ENCODE data around the gene ZNF831. TPM values are rescaled to one million over a fixed set of nuclear protein-coding genes. Genes with fewer than 3 reads are reported as not detected.

Gene ZNF831
- polyA plus RNA-seq, 1 of the 3 experiments (the other 2 are of a cell fraction), result not detected

- no peak for TF ChIP-seq SIN3A (IDR thresholded peaks at IDR 0.05; ENCODE audit: borderline replicate concordance, low read depth, low read length)
- TF ChIP-seq EZH2phosphoT487 (IDR thresholded peaks at IDR 0.05; ENCODE audit: borderline replicate concordance, low read depth), result no peak
- no peak for TF ChIP-seq RFX5 (IDR thresholded peaks at IDR 0.05; ENCODE audit: low read length)
- no peak for TF ChIP-seq MEF2A (IDR thresholded peaks at IDR 0.05; ENCODE audit: borderline replicate concordance, low read depth)
- TF ChIP-seq RCOR1 (IDR thresholded peaks at IDR 0.05; ENCODE audit: low read length), result no peak
- no peak for TF ChIP-seq YY1 (IDR thresholded peaks at IDR 0.05; ENCODE audit: low read depth)
- TF ChIP-seq REST (IDR thresholded peaks at IDR 0.05; ENCODE audit: low read depth, low read length), result no peak
- TF ChIP-seq CTCF (IDR thresholded peaks at IDR 0.05), result no peak
- TF ChIP-seq GATA2 (CRISPR knock-in tag; IDR thresholded peaks at IDR 0.05), result no peak
- H3K79me2 ChIP-seq (ENCODE audit: insufficient read depth), result no peaks in the 10 kb centered on the region
- H3K4me2 ChIP-seq, result no peak overlapping the region
- H3K4me3 ChIP-seq (ENCODE audit: low read depth in 2 of 2, low read length in 1 of 2), result no peak overlapping the region
- 2% methylated on average over 1 of the region's 1 CpG for WGBS (ENCODE audit: low lambda C conversion rate)
- no peaks in the 10 kb centered on the region for H4K20me1 ChIP-seq (ENCODE audit: insufficient read depth)
- H3K9me3 ChIP-seq, result no peaks in the 10 kb centered on the region
- no peak for DNase-seq
- ChIA-PET CTCF (interaction anchor here (0.7 to 1.4 kb wide), 3 partner anchors 16 to 119 kb away, joined by 3 to 4 read pairs (median 3); no protein-coding TSS in a partner anchor), POLR2A (no interaction called here)
- H3F3A ChIP-seq (replicated peaks; ENCODE audit: insufficient read depth), result no peaks in the 10 kb centered on the region
- no peaks in the 10 kb centered on the region for H3K4me1 ChIP-seq (ENCODE audit: control insufficient read depth in 1 of 2, insufficient read depth in 2 of 2, low read depth in 1 of 2, low read length in 1 of 2)
- H3K9ac ChIP-seq, result no peak overlapping the region
- H3K27ac ChIP-seq (ENCODE audit: low read depth in 2 of 2, low read length in 1 of 2), result no peak overlapping the region
- H3K36me3 ChIP-seq (replicated peaks in 1 of 2; ENCODE audit: control insufficient read depth in 1 of 2, insufficient read depth in 2 of 2, low read length in 1 of 2), result no peaks in the 10 kb centered on the region
- no peaks in the 10 kb centered on the region; the same call in 1 of the 2 replicates for H3K27me3 ChIP-seq (ENCODE audit: insufficient read depth)
- no peaks in the 10 kb centered on the region for H3K9me2 ChIP-seq
- no peak overlapping the region for H2AFZ ChIP-seq (ENCODE audit: low read depth)
Observed at GRCh38 chr20:59175002-59175401, 11.4 kb downstream of the ZNF831 start.

- DNase-seq, result no peak
- no peaks in the 10 kb centered on the region for H4K20me1 ChIP-seq (ENCODE audit: insufficient read depth)
- H2AFZ ChIP-seq (ENCODE audit: low read depth), result no peak overlapping the region
- H3K36me3 ChIP-seq (replicated peaks in 1 of 2; ENCODE audit: control insufficient read depth in 1 of 2, insufficient read depth in 2 of 2, low read length in 1 of 2), result no peaks in the 10 kb centered on the region
- ChIA-PET POLR2A (interaction anchor here (0.6 kb wide), 1 partner anchor 80 kb away, joined by 4 read pairs; no protein-coding TSS in a partner anchor), CTCF (interaction anchor here (1.4 kb wide), 1 partner anchor 17 kb away, joined by 4 read pairs; no protein-coding TSS in a partner anchor)
- no peak overlapping the region for H3K4me3 ChIP-seq (ENCODE audit: low read depth in 2 of 2, low read length in 1 of 2)
- H3K4me1 ChIP-seq (ENCODE audit: control insufficient read depth in 1 of 2, insufficient read depth in 2 of 2, low read depth in 1 of 2, low read length in 1 of 2), result no peaks in the 10 kb centered on the region
- H3K27me3 ChIP-seq (ENCODE audit: insufficient read depth), result no peaks in the 10 kb centered on the region; the same call in 1 of the 2 replicates
- TF ChIP-seq POLR2AphosphoS5 (IDR thresholded peaks at IDR 0.05; ENCODE audit: low read depth, low read length) (no peak), PBX3 (IDR thresholded peaks at IDR 0.05) (no peak), JUND (IDR thresholded peaks at IDR 0.05) (no peak), MXI1 (IDR thresholded peaks at IDR 0.05; ENCODE audit: low read depth, low read length) (no peak), USF1 (IDR thresholded peaks at IDR 0.05; ENCODE audit: borderline replicate concordance, low read depth) (no peak), RAD21 (IDR thresholded peaks at IDR 0.05; ENCODE audit: low read length) (no peak), CHD2 (IDR thresholded peaks at IDR 0.05; ENCODE audit: low read length, partially characterized antibody) (no peak), ZBTB33 (IDR thresholded peaks at IDR 0.05; ENCODE audit: borderline replicate concordance, low read depth) (no peak), TEAD4 (IDR thresholded peaks at IDR 0.05; ENCODE audit: borderline replicate concordance, insufficient read depth) (no peak), MAX (IDR thresholded peaks at IDR 0.05; ENCODE audit: low read depth) (no peak)
- no peaks in the 10 kb centered on the region for H3K9me3 ChIP-seq
- no peaks in the 10 kb centered on the region for H3K79me2 ChIP-seq (ENCODE audit: insufficient read depth)
- 50% methylated on average over 2 of the region's 2 CpGs for WGBS (ENCODE audit: low lambda C conversion rate)
- H3K4me2 ChIP-seq, result no peak overlapping the region
- no peak overlapping the region for H3K27ac ChIP-seq (ENCODE audit: low read depth in 2 of 2, low read length in 1 of 2)
- H3F3A ChIP-seq (replicated peaks; ENCODE audit: insufficient read depth), result no peaks in the 10 kb centered on the region
- no peaks in the 10 kb centered on the region for H3K9me2 ChIP-seq
- H3K9ac ChIP-seq, result no peak overlapping the region
Observed at GRCh38 chr20:59175861-59176260, 12.2 kb downstream of the ZNF831 start.
